Stimulated activated memory B cell treated with anti-CD40 and anti-IgM and Interleukin-4, amounts not matched to agents 10 μg/mL and 1 μg/mL and 100 μg/mL, for 72 hours (primary cell): ENCODE measurements around the gene KRTAP4-2.
"Not testable (repeated sequence)": the region's sequence is repeated elsewhere in the genome, so short reads cannot be mapped to it uniquely, and the experiment has no call there.

ENCODE experiments used
- ATAC-seq: fragments of 150-1000 bp; cut with Tn5 transposase; 2 replicates; pipeline ENCODE4 v1.10.0; 2021
- H3K27ac Mint-ChIP-seq: one replicate; pipeline ENCODE4 v1.8.0; 2022; ENCODE audit warnings: mild to moderate bottlenecking, mixed read lengths
- H3K27me3 Mint-ChIP-seq: one replicate; pipeline ENCODE4 v1.8.0; 2022; ENCODE audit warnings: mixed read lengths
- H3K36me3 Mint-ChIP-seq: one replicate; pipeline ENCODE4 v1.8.0; 2022; ENCODE audit warnings: mixed read lengths
- H3K4me1 Mint-ChIP-seq: one replicate; pipeline ENCODE4 v1.8.0; 2022; ENCODE audit warnings: mixed read lengths
- H3K4me3 Mint-ChIP-seq: one replicate; pipeline ENCODE4 v1.8.0; 2022; ENCODE audit warnings: mild to moderate bottlenecking, moderate library complexity, mixed read lengths
- H3K9me3 Mint-ChIP-seq: one replicate; pipeline ENCODE4 v1.8.0; 2022; ENCODE audit warnings: mixed read lengths

Gene KRTAP4-2

DNA sequence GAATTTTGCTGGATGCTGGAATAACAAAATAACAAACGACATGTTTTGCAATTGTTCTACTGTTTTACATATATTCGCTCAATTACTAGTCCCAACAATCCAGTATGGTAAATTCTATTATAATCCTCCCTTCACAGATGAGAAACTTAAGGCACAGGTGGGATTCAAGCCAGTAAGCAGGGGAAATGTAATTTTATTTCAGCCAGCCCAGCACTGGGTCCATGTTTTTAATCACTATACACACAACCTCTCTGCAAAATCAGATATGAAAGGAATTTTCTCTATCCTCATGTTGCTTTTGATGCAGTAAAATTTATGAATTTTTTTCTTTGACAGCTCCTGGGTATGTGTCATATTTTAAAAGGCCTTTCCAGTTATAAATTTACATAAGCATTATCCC lies 32.8 kb downstream of the KRTAP4-2 start:
- H3K27me3 Mint-ChIP-seq: peaks cover 6% of the 10 kb centered on the region
- ATAC-seq: no peak
- H3K4me3 Mint-ChIP-seq: no peak overlapping the region
- H3K4me1 Mint-ChIP-seq: no peaks in the 10 kb centered on the region
- peaks cover 22% of the 10 kb centered on the region for H3K9me3 Mint-ChIP-seq
- H3K27ac Mint-ChIP-seq: no peak overlapping the region
- H3K36me3 Mint-ChIP-seq: peaks cover 10% of the 10 kb centered on the region

DNA sequence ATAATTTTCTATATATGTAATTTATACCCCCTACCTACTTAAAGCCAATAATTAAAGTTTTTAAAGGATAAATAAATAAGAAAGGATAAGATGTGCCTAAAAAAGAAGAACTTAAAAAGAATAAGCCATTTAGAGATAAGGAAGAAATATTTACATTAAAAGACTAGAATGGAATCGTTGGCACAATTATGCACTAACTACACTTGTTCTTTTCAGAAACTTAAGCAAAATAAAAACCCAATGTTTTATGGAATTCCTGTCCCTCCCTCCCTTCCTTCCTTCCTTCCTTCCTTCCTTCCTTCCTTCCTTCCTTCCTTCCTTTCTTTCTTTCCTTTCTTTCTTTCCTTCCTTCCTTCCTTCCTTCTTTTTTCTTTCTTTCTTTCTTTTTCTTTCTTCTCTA lies 33.2 kb downstream of the KRTAP4-2 start:
- Mint-ChIP-seq H3K27ac (no peak overlapping the region), H3K27me3 (peaks cover 10% of the 10 kb centered on the region), H3K4me1 (no peaks in the 10 kb centered on the region), H3K4me3 (no peak overlapping the region), H3K36me3 (peaks cover 11% of the 10 kb centered on the region), H3K9me3 (peaks cover 23% of the 10 kb centered on the region)
- no peak for ATAC-seq

DNA sequence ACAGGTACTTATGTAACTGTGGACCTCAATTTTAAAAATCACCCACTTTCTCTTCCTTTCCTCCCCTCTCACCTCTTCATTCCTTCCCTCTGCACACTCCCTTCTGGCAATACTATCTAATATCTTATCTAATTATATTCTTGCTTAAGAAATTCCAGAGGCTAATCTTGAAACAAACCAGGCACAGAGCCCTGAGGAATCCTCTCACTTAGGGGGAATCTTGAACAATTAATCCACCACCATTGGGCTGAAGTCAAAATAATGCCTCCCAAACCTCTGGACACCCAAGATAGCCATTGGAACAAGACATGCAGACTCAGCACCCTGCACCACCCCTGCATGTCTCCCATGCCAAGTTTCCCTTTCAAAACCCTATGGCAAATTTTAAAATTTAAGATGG lies 36.7 kb downstream of the KRTAP4-2 start:
- H3K27me3 Mint-ChIP-seq: peaks cover 25% of the 10 kb centered on the region
- H3K9me3 Mint-ChIP-seq: peaks cover 32% of the 10 kb centered on the region
- no peak for ATAC-seq
- no peak overlapping the region for H3K27ac Mint-ChIP-seq
- peaks cover 22% of the 10 kb centered on the region for H3K36me3 Mint-ChIP-seq
- no peak overlapping the region for H3K4me3 Mint-ChIP-seq
- H3K4me1 Mint-ChIP-seq: no peaks in the 10 kb centered on the region

DNA sequence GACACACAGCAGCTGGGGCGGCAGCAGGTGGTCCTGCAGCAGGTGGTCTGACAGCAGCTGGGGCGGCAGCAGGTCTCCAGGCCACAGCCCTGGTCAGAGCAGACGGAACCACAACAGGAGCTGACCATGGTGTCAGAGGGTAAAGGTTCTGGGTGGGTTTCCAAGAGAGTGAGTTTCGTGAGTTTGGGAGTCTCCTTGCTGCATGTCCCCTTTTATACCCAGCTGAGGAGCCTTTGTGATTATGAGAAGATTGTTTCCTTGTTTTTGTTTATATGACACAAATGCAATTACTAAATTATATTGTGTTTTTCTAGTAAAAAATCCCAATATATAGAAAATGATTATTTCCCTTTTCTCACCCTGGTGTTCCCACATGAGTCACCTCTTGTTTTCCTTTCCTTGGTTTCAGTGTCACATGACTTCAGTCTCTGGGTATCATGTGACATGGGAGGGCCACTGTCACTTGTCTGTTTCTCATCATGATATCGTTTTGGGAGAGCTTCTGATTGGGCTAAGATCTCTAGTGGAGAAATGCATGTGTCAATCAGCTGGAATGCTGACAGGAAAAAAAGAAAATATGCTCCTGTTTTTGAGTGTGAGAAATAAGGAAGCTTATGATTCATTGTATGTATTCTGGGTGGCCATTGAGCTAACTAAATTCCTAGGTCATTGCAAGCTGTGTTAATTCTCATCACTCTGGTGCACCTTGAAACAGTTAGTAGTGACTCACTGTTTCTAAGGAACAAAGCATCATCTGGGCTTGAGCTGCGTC lies 37.5 kb downstream of the KRTAP4-2 start, which contains the start of gene KRTAP4-6:
Gene KRTAP4-6, minus strand, starts transcription at position 185 of the 772 bp plus-strand sequence. Its CDS starts 57 bp downstream, at position 128.
- Mint-ChIP-seq H3K4me1 (no peaks in the 10 kb centered on the region), H3K36me3 (peaks cover 22% of the 10 kb centered on the region), H3K27ac (no peak within 1 kb of the TSS), H3K9me3 (peaks cover 33% of the 10 kb centered on the region), H3K27me3 (peaks cover 25% of the 10 kb centered on the region), H3K4me3 (no peak within 1 kb of the TSS)
- no peak for ATAC-seq

DNA sequence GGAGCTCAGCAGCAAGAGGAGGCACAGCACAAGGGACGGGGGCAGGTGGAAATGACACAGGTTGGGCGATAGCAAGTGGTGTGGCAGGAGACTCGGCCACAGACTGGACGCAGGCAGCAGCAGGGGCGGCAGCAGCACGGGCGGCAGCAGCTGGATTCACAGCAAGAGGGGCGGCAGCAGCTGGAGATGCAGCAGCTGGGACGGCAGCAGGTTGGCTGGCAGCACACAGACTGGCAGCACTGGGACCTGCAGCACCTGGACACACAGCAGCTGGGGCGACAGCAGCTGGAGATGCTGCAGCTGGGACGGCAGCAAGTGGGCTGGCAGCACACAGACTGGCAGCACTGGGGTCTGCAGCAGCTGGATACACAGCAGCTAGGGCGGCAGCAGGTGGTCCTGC lies 38.2 kb downstream of the KRTAP4-2 start:
- Mint-ChIP-seq H3K36me3 (peaks cover 22% of the 10 kb centered on the region), H3K27me3 (peaks cover 25% of the 10 kb centered on the region), H3K9me3 (peaks cover 33% of the 10 kb centered on the region)
- H3K27ac Mint-ChIP-seq, H3K4me1 Mint-ChIP-seq, ATAC-seq, H3K4me3 Mint-ChIP-seq: not testable (repeated sequence)

DNA sequence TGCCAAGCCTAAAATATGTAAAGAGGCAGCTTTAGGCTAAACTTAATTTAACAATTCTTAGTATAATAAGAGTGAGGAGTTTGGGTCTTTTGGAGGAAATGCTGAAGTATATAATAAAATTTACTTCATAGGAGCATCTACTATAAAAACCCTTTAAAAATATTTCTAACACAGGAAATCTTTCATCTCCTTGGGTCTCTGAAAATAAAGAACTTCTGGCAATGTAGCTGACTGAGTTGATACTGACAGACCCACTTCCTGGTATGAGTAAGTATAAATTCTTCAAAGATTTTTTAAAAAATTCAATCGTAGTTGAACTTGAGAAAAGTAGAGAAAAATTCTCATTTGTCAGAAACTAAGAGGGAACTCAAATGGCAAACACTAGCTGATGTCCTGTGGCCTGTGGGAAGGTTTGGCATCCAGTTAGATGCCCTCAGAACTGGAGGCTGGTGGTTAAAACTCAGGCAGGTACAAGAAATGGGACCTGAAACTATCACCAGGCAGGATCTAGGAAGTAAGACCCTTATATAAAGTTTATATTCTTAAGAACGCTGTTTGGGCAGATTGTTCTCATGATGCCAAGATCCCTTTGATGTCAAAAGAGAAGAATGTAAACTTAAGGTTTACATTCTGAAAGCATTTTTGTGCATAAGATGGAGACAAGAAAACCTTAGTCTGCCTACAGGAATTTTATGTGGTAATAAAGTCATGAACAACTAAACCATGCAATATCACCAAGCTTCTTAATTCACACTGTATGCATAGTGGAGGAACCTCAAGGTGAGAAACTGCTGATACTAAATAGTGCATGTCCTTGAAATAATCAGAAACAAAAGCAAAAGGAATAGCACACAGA lies 43.9 kb downstream of the KRTAP4-2 start:
- Mint-ChIP-seq H3K9me3 (peaks cover 10% of the 10 kb centered on the region), H3K27me3 (peaks cover 8% of the 10 kb centered on the region), H3K36me3 (peaks cover 6% of the 10 kb centered on the region), H3K4me1 (peaks cover 9% of the 10 kb centered on the region), H3K4me3 (no peak overlapping the region), H3K27ac (no peak overlapping the region)
- ATAC-seq: no peak

DNA sequence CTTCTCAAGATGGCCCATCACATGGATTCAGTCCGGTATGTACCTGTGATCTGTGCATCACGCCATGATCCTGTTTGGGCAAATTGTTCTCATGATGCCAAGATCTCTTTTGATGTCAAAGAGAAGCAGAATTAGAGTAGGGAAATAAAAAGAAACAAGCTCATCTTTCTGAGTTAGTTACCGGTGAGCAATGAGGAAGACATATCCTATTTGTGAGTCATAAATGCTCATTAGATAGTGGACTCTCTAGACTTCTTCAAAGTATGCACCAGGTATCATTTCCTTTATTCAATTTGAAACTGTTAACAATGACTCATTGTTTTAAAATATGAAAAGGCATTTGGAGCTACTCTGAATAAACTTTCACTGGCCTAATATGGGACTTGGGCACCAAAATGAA lies 46.0 kb downstream of the KRTAP4-2 start:
- Mint-ChIP-seq H3K27me3 (no peaks in the 10 kb centered on the region), H3K9me3 (peaks cover 4% of the 10 kb centered on the region), H3K4me1 (peaks cover 9% of the 10 kb centered on the region), H3K36me3 (no peaks in the 10 kb centered on the region), H3K27ac (no peak overlapping the region), H3K4me3 (no peak overlapping the region)
- ATAC-seq: peak; percentile 76
